Right atrium auricular region (tissue), 2 donors: Measurements from ENCODE around the gene PRM2. TPM values are rescaled to one million over a fixed set of nuclear protein-coding genes. Genes with fewer than 3 reads are reported as not detected.

ENCODE experiments used
- DNase-seq: peaks from one replicate; pipeline ENCODE4 v3.0.0-alpha.2; 2019; ENCODE audit warnings: low spot score
- H3K27ac ChIP-seq, 2 donors: fragments of 200-600 bp; sonication (generic); 1 replicate in 1 of 2; 2 replicates in 1 of 2; pipeline ENCODE4 v1.5.1; 2016 to 2019
- H3K27me3 ChIP-seq, 2 donors: fragments of 200-600 bp; sonication (generic); one replicate each; pipeline versions ENCODE4 v1.5.1 to v1.6.0; 2017 to 2019
- H3K36me3 ChIP-seq: fragments of 200-600 bp; sonication (generic); one replicate; pipeline ENCODE4 v1.5.1; 2016
- H3K4me1 ChIP-seq, 2 donors: fragments of 200-600 bp; sonication (generic); one replicate each; pipeline versions ENCODE4 v1.5.1 to v1.6.0; 2017 to 2019
- H3K4me3 ChIP-seq, 2 donors: fragments of 200-600 bp; sonication (generic); 1 replicate in 1 of 2; 2 replicates in 1 of 2; pipeline ENCODE4 v1.5.1; 2017 to 2019; ENCODE audit warnings: mild to moderate bottlenecking in 1 of 2, moderate library complexity in 1 of 2
- H3K9me3 ChIP-seq, 2 donors: fragments of 200-600 bp; sonication (generic); one replicate each; pipeline ENCODE4 v1.5.1; 2019
- total RNA-seq, 2 donors: library from RNA; depleted of rRNA; stranded (reverse); fragments of >200 nt; gene quantifications; one replicate each; pipeline ENCODE4 v1.1.0, GENCODE V29; 2016
- TF ChIP-seq, protein P1 (sequence below), 2 donors: fragments of 200-600 bp; sonication (generic); IDR thresholded peaks; one replicate each; pipeline ENCODE4 v1.5.1; 2019; ENCODE audit warnings: antibody characterized with exemption in 2 of 2

PRM2 gene
- total RNA-seq, 2 donors from 2014 or later, result not detected

GRCh38 chr16:11270602-11271162 is 5.6 kb downstream of the PRM2 start:
- no peaks in the 10 kb centered on the region for H3K36me3 ChIP-seq
- TF ChIP-seq, protein P1, sequence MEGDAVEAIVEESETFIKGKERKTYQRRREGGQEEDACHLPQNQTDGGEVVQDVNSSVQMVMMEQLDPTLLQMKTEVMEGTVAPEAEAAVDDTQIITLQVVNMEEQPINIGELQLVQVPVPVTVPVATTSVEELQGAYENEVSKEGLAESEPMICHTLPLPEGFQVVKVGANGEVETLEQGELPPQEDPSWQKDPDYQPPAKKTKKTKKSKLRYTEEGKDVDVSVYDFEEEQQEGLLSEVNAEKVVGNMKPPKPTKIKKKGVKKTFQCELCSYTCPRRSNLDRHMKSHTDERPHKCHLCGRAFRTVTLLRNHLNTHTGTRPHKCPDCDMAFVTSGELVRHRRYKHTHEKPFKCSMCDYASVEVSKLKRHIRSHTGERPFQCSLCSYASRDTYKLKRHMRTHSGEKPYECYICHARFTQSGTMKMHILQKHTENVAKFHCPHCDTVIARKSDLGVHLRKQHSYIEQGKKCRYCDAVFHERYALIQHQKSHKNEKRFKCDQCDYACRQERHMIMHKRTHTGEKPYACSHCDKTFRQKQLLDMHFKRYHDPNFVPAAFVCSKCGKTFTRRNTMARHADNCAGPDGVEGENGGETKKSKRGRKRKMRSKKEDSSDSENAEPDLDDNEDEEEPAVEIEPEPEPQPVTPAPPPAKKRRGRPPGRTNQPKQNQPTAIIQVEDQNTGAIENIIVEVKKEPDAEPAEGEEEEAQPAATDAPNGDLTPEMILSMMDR (IDR thresholded peaks at IDR 0.05), result no peak
- no peak for DNase-seq
- no peaks in the 10 kb centered on the region for H3K27me3 ChIP-seq
- H3K27ac ChIP-seq, result no peak overlapping the region
- H3K4me3 ChIP-seq, result no peak overlapping the region
- H3K4me1 ChIP-seq, result no peaks in the 10 kb centered on the region
- no peaks in the 10 kb centered on the region for H3K9me3 ChIP-seq

DNA sequence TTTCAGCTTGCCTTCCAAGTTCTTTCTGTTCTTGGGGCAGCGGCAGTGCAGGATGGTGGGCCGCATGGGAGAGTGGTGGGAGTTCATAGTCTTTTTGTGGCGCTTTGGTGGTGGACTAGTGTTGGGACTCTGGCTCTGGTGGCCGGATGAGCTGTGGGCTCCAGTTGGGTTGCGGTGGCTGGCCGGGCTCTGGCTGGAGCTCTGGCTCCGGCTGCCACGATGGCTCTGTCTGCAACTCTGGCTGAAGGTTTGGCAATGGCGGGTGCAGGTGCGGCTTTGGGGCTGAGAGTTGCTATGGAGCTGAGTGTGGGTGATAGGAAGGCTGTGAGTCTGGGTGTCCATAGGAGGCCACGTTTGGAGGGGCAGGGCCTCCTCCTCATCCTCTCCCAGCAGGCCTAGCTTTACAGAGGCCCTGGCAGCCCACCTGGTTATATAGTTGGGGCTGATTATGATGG is 7.3 kb downstream of the PRM2 start, which contains the start of gene TNP2:
Gene TNP2 (minus strand): TSS at position 405 of the 455 bp plus-strand sequence. CDS start 63 bp downstream, at position 342.
- Histone ChIP-seq H3K36me3 (no peaks in the 10 kb centered on the region), H3K9me3 (no peaks in the 10 kb centered on the region), H3K4me3 (no peak within 1 kb of the TSS), H3K27me3 (no peaks in the 10 kb centered on the region), H3K4me1 (no peaks in the 10 kb centered on the region), H3K27ac (no peak within 1 kb of the TSS)
- TF ChIP-seq, protein P1 (IDR thresholded peaks at IDR 0.05), result no peak
- no peak for DNase-seq

DNA sequence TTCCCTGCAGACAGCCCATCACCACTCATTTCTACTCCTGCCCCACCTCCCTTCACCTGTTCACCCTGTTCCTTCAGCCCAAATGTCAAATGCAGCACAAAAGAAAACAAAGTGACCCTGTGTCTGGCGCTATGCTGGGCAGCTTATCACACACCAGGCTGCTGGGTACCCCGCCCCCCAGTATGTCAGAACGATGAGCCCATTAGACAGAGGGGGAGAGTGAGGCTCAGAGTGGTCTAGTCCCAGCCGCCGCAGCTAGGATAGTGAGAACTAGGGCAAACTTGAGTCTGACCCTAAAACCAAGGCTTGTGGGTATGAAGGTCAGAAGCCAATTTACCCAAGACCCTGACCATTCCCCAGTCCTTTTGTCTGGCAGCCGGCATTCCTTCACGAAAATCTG is 11.2 kb downstream of the PRM2 start:
- Histone ChIP-seq H3K4me3 (no peak overlapping the region), H3K4me1 (no peaks in the 10 kb centered on the region), H3K27ac (no peak overlapping the region), H3K9me3 (no peaks in the 10 kb centered on the region), H3K27me3 (no peaks in the 10 kb centered on the region), H3K36me3 (no peaks in the 10 kb centered on the region)
- TF ChIP-seq, protein P1 (IDR thresholded peaks at IDR 0.05), result no peak
- DNase-seq, result no peak

DNA sequence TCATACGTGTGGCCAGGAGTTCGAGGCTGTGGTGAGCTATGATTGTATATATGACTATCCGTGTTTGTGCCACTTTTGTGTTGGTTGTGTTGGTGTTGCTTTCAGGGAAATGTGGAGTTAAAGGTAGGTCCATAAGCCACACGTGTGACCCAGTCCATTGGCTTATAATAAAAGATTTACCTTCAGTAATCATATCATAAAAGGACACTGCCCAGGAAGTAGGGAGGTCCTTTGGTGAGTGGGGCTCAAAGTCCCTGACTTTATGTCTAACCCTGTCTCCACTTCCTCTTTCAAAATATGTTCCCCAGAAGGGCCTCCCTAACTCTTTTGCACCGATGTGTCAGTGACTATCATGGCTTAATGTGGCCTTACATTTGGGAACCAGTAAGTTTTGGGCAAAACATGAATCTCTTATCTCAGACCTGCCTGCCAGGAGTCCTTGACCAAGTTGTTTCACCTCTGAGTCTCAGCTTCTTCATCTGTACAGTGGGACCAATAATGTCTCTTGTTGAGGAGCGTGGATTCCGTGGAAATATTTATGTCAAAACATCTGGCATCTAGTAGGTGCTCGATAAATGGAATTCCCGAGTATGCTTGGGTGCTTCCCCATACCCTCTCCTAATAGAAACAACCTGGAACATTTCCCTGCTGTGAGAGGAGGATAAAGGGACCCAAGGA is 12.0 kb downstream of the PRM2 start:
- Histone ChIP-seq H3K9me3 (no peaks in the 10 kb centered on the region), H3K4me3 (no peak overlapping the region), H3K27me3 (no peaks in the 10 kb centered on the region), H3K27ac (no peak overlapping the region), H3K4me1 (peaks cover 0 to 3% of the 10 kb centered on the region in 2 donors), H3K36me3 (no peaks in the 10 kb centered on the region)
- TF ChIP-seq, protein P1 (IDR thresholded peaks at IDR 0.05), result no peak
- no peak for DNase-seq

- Histone ChIP-seq H3K36me3 (no peaks in the 10 kb centered on the region), H3K27ac (no peak overlapping the region), H3K4me3 (no peak overlapping the region), H3K9me3 (no peaks in the 10 kb centered on the region), H3K4me1 (peaks cover 0 to 8% of the 10 kb centered on the region in 2 donors), H3K27me3 (no peaks in the 10 kb centered on the region)
- DNase-seq, result no peak
- TF ChIP-seq, protein P1 (IDR thresholded peaks at IDR 0.05), result no peak
These were observed 12.5 kb downstream of the PRM2 start for GRCh38 chr16:11263737-11264136.
